ENCODE measurements around the gene ING3.
"Not testable (repeated sequence)": the region's sequence is repeated elsewhere in the genome, so short reads cannot be mapped to it uniquely, and the experiment has no call there.

ING3 gene

DNA sequence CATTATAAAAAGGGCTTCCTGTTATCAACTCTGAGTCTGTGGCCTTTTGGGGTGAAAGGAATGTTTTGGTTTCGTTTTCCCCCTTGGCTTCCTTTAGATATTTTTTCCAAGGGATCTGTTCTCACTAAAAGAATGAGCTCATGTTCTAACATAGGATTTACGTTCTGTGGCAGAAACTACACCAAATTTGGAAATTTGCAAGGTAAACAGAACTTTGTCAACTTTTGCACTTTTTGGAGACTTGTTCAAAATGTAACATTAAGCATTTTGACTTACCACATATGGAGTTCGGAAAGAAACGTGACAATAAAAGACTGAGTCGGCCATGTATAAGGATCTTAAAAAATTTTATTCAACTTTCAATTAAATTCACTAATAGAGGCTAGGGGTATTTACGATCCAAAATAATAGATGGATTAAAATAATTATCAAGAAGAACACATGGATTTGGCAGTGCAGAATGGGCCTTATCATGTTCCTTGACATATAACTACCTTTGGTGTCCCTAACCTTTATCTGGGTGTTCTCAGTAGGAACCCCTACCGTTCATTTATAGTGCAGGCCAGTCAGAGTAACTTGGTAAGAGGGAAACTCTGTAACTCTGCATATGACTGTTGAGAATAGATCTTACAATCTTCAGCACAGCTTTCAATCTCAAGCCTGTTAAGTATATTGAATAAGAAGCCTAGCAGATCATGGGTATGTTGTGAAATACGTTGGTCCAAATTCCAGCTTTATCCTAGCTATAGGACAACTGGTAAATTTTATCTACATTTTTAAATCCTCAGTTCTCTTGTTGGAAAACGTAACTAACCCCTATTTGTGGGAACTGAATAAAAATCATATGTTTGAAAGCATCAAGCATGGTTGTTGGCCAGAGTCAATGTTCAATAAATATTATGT, 49.8 kb downstream of the ING3 start:
- intact Hi-C loops (cut with DNase I) = no loop called here
- no peak for DNase-seq

DNA sequence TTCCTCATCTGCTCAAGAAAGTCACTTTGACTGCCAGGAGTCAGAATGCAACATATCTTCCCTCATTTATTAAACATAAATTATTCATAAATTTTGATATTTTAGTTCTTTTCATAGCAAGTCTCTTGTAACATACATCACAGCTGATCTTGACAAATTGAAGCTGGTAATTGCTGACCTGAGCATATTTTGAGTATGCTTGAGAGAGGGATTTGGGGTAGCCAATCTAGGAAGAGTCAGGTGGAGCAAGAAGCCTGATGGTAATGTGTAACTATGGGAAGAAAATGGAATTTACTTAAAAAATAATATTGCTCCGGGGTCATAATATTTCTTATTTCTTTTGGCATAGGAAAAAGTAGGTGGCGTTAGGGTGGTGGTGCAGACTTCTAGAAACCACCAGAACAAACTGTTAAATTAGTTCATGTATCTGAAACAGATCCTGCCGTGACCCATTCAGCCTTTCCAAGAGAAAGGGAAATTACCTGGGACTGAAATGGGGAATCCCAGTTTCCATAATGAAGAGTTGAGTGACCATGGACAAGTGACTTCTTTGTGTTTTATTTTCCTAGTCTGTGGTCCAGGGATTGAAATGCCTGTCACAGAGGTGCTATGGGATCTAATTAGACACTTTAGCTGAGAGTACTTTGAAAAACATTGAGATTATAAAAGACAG, 50.8 kb downstream of the ING3 start:
- intact Hi-C loops (cut with DNase I) = no loop called here
- DNase-seq = no peak

DNA sequence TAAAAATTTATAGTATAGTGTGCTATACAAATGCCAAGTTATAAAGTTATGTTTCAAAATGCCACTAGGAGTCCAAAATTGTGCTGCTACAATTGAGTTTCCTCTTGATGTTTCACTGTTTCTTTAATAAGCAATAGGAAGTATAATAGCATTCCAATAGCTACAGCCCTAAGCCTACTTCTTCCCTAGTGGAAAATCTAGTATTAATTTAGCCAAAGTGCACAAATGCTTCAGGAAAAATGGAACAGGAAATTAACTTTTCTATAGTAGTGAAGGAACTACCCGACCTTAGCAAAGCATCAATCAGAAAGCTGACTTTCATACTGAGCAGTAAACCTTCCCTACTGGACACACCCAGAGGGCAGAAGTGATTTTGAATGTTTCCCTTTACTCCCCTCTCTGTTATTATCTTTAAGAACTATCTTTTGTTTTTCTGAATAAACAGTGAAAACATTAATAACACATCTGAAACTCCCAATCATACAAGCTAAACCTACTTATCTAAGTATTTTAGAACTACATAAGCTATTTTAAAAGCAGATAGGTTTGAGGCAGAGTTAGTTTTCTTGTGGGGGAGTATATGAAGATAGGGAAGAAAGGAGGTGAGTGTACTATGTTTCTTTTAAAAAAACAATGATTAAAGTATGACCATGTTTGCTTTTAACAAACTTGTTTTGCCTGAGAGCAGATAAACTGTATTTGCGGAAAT, 51.6 kb downstream of the ING3 start:
- intact Hi-C loops (cut with DNase I) = no loop called here
- no peak for DNase-seq

DNA sequence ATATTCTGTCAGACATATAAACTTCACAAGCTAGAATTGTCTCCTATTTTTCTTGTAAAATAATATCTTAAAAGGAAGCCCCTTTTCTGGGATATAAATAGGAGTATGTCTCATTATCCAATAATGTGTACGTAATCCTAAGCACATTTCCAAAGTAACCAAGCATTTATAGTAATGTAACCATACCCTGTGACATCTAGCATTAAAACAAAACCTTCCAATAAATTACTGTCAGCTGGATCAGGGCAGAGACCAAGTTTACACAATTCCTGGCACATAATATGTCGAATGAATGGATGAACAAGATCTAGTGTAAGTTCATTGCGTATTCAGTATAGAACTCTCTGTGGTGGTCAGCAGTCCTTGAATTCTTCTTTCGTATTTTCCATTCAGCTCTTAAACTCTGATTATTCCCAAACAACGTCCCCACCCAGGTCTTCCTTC, 52.2 kb downstream of the ING3 start:
- intact Hi-C loops (cut with DNase I) = no loop called here

DNA sequence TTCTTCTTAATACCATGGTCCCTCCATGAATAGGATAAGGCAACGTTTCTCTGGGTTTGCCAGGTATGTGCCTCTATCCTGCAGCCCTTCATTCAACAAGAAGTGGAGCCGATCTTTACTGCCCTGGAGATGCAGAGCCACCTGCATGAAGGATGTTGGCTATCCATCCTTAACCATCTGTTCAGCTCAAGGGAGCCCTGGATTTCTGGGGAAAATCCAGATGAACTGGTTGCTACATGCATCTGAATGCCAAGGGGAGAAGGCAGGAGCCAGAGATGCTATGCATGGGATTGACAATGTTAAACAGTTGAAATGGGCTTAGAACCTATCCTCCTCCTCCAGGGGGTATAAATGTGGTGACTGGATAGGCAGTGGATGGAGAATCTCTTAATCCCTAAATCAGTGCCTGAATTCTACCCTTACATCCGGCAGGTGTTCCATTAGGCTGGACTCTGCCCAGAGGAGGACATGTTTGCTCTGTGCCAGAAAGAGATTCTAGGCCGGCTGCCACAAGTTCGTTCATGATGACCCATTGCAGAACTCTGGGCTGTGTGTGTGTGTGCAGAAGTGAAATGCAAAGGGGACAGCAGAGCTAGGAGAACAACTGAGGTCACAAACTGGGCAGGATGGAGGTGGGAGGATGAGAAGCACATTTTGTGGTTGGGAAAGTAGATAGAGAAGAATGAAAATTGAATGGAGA, 53.6 kb downstream of the ING3 start:
- DNase-seq = peak in 1 of 10 donors; percentile 38
- intact Hi-C loops (cut with DNase I) = no loop called here

More for the DNA sequence above, 52.2 kb downstream of the ING3 start:
- DNase-seq = no peak

DNA sequence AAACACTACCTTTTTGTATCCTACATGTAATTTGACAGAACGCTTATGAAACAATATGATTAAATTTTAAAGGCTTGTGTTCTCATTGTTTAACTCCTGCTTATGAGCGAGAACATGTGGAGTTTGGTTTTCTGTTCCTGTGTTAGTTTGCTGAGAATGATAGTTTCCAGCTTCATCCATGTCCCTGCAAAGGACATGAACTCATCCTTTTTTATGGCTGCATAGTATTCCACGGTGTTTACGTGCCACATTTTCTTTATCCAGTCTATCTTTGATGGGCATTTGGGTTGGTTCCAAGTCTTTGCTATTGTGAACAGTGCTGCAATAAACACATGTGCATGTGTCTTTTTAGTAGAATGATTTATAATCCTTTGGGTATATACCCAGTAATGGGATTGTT, 54.5 kb downstream of the ING3 start:
- DNase-seq; intact Hi-C loops (cut with DNase I): not testable (repeated sequence)

DNA sequence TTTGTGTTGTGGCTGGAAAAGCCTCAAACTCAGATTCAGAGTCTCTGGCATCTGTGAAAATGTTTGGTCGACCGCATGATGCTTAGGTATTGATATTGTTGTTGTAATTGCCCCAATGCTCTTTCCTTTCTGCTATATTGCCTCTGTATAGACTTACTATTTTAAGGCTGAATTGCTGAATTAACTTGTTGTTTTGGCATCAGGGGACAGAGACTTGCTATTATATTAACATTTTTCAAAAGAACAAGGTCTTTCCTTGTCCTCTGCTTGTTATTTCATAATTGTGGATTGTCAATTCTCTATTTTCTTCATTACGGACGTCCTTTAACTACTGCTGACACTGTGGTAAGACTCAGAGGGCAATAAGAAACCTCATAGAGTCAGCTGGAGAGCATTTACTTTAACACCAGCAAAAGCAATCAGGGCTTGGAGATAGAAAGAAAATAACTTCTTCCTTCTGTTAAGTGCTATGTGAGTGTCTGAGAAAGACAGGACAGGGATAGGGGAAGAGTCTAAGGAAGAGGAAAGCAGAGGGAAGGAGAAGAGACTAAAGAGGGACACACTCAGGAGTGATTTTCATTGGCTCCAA, 55.5 kb downstream of the ING3 start:
- DNase-seq = no peak
- intact Hi-C loops (cut with DNase I) = no loop called here

DNA sequence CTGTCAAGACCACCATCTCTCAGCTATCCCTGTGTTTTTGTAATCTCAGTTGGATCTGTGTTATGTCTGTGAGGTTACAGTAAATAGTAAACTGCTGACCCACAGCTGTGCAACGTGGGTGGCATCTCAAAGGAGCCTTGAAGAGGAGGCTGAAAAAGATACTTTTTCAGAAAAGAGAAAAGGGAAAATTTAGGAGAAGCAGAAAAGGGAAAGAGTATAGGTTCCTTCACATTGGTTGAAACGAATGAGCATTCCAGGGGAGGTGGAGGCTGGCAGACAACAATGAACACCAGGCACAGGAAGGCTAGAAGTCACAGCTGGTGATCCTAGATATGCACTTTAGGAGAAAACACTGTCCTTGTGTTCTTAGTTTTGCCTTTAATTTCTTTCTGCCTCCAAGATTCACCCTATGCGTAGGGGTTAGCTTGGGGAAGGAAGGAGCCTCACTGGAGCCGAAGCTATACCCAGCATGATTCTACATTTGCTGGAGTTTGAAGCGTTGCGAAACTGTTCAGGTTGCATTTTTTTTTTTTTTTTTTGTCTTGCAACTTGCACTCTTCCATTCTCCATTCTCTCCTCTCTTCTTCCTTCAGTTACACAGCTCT, 56.2 kb downstream of the ING3 start:
- intact Hi-C loops (cut with DNase I) = no loop called here
- no peak for DNase-seq

DNA sequence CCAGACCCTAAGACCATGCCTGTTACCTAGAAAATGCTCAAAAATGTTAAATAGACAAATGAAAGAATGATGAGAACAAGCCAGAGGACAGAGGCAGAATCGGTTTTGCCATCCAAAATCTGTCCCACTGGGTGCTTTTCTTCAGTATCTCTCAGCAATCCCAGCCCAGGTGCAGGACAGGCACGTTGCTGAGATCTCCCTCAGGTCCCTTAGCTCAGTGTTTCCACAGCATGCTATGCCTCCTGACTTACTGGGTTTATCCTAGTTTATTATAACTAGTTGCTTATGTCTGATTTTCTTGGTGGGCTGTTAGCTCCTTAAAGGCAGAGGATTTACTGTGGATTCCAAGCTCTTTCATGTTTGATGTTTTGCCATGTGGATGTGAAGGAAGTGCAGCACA, 58.2 kb downstream of the ING3 start:
- no peak for DNase-seq
- intact Hi-C loops (cut with DNase I) = no loop called here

DNA sequence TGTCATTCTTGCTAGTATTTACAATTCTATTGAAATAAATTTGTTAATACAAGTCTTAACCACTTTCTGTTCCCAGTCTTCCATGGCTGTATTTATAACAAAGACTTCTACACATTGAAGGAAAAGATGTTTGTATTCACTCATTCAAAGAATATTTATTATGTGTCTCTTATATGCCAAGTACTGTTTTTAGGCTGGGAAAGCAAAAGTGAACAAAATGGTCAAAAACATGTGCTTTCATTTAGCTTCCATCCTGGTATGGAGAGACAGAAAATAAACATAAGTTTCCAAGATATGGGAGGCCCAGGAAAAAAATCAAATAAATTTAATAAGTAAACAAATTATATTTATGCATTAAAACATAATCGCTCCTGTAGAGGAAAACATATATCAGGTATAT, 60.8 kb downstream of the ING3 start:
- no peak for DNase-seq
- intact Hi-C loops (cut with DNase I) = no loop called here

DNA sequence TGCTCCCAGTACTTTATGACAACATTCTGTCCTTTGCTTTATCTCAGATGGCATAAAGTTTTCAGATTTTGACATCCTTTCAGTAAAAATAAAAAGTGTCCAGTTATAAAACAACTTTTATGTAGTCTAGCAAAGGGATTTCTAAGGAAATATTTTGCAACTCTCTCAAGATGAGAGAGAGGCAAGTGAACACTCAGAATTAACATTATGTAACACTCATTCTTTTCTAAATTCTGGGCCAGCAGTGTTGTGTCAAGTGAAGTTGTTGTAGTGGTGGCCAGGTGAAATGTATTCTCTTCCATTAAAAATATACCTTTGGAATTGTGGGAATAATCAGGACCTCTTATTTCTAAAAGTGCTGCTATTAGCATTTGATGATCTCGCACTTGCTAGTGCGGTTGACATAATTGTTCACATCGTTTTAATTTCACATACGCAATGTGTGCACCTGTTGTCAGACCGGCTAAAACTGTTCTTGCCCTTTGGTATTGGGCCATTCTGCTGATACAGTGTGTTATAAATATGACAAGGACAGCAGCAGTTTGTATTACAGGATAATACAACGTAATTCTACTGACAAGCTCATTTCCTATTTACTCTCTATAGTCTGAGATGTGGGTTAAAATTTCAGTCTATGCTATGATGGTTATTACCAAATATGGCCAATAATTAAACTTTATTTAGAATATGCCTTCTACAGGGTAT, 61.7 kb downstream of the ING3 start:
- DNase-seq = no peak
- intact Hi-C loops (cut with DNase I) = no loop called here

DNA sequence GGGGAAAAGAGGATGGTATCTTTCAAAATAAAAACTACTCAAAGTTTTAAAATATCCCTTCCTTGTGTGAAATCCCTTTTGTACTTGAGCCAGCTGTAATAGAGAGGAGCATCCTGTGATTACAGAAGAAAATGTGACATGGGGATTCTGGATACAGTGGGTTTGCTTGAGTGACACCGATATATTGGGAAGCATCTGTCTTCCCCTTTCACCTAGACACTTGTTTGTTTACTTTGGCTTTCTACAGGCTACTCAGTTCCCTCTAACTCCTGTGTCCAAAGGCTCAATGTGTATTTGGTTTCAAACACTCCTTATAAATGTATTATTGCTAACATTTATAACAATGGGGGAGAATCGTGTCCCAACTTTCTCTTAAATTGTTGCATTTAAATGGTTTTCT, 62.3 kb downstream of the ING3 start:
- intact Hi-C loops (cut with DNase I) = no loop called here
- no peak for DNase-seq

DNA sequence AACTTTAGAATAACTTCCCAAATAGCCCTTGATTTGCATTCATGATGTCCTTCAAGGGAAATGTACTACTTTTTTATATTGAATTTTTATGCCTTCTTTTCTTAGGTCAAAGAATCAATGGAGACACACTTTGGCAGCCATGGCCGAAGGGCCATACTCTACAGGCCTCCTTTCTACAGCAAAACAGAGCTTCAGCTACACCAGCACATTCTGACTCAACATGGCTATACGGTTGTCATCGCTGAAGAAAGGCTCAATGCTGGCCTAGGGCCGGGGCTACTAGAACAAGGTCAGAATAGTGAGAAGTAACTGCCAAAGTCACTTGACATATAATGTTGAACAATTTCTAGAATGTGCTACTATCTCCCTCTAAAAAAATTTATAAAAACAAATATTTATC, 65.0 kb downstream of the ING3 start:
- intact Hi-C loops (cut with DNase I) = no loop called here
- DNase-seq = no peak

DNA sequence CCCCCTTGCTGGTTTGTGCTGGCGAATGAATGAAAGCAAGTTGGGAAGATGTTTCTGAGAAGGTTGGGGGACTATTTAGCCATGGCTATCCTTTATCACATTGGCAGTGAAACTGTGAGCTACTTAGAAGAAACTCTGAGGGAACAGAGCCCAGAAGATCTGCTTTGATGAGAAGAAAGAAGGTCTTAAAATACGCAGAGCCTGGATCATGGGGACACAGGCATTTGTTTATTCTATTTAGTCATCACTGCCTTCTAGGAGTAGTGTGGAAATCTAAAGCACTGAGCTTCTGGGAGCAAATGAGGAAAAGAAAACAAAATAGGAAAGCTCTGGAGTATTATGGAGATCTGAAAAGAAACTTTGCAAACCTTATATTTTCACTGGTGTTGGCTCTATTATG, 66.4 kb downstream of the ING3 start:
- DNase-seq = no peak
- intact Hi-C loops (cut with DNase I) = no loop called here

DNA sequence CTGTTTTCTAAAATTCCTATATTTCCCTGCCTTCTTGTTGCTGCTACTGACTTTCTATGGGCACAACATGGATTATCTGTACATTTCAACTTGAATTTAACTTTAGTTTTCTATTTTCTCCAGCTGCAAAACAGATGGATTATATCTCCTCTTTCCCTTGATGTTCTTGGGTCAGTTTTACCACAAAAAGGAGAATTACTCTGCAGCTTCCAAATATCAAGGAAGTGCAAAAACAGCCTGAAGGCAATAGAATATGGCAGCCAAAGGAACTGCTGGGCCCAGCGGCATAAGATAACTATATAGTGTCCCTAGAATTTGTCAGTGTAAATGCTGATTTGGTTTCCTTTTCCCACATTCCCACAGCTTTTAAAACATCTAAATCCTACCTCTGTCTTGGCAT, 67.0 kb downstream of the ING3 start:
- DNase-seq = no peak
- intact Hi-C loops (cut with DNase I) = no loop called here

DNA sequence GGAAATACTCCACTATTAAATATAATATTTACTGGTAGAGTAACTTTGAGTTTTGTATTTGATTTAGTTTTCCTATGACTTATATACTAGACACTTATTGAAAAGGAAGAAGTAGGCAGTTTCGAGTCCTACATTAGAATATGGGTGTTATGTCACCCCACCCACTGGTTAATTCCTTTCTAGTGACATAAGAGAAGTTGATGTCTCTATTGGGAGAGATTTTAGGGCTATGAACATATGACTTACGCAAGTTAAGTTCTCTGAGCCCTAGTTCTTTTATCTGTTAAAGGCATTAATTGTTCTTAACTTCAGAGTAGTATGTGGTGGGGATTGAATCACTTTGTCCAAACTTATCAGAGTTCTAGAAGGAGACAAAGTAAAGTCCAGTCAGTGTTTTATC, 68.4 kb downstream of the ING3 start:
- no peak for DNase-seq
- intact Hi-C loops (cut with DNase I) = no loop called here

DNA sequence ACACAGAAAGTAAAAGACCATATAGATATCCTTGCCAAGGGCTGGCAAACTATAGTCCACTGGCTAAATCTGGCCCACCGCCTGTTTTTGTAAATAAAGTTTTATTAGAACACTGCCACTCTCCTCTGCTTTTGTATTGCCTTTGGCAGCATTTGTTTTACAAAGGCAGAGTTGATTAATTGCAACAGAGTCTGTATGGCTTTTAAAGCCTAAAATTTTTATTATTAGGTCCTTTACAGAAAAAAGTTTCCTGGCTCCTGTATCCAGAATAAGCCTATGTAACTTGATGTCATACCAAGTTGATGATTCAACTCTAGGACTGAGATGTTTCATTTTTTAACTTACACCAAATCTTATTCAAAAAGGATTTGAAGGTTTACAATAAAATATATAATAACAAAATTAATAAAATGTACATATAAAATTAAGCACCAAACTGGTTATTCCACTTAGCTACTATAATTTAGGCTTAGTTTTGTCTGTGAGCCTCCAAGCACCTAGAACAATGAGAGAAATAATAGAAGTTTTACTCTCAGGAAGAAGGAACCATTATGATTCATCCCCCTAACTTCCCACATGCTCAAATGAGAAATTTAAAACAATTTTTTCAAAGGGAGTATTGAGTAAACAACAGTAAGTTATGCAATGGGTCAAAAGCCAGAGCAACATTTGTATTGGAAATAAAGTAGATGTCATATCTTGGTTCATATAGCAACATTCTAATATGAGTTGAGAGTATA, 69.8 kb downstream of the ING3 start:
- DNase-seq = no peak
- intact Hi-C loops (cut with DNase I) = no loop called here

Measured in posterior cingulate gyrus (tissue), 11 donors.